Keratinocyte (primary cell): ENCODE results near the gene XCR1. TPM values are rescaled to one million over a fixed set of nuclear protein-coding genes. Genes with fewer than 3 reads are reported as not detected.
"Not testable (repeated sequence)": the region's sequence is repeated elsewhere in the genome, so short reads cannot be mapped to it uniquely, and the experiment has no call there.

ENCODE experiments used
- DNase-seq: peaks from one replicate; pipeline ENCODE4 v3.0.0-alpha.2; 2011; ENCODE audit warnings: low read depth, missing footprints, low spot score
- FAIRE-seq: peaks from 2 replicates; lab custom pipeline; 2011; peaks lifted over from hg19 to GRCh38; lab: Jason Lieb, UNC
- H2AFZ ChIP-seq: 2 replicates; pipeline ENCODE4 v1.6.0; 2012; ENCODE audit warnings: low read length, control low read depth, inconsistent platforms; ENCODE audit not compliant: control insufficient read depth
- H3K27ac ChIP-seq: 2 replicates; pipeline ENCODE4 v1.5.1; 2011; ENCODE audit warnings: low read length; ENCODE audit not compliant: control insufficient read depth, insufficient read depth
- H3K27me3 ChIP-seq: 3 replicates; pipeline ENCODE4 v1.6.0; 2011; ENCODE audit warnings: low read length; ENCODE audit not compliant: control insufficient read depth, insufficient read depth; ENCODE audit errors: extremely low read depth
- H3K36me3 ChIP-seq, 2 experiments: 2 replicates in 1 of 2; 3 replicates in 1 of 2; pipeline ENCODE4 v1.5.1; 2011; ENCODE audit warnings: low read length in 2 of 2, mild to moderate bottlenecking in 1 of 2; ENCODE audit not compliant: control insufficient read depth in 2 of 2, insufficient read depth in 2 of 2; ENCODE audit errors: extremely low read depth in 1 of 2
- H3K4me1 ChIP-seq: 3 replicates; pipeline ENCODE4 v1.5.1; 2011; ENCODE audit warnings: low read length; ENCODE audit not compliant: control insufficient read depth, insufficient read depth; ENCODE audit errors: extremely low read depth
- H3K4me2 ChIP-seq: 3 replicates; pipeline ENCODE4 v1.6.0; 2011; ENCODE audit warnings: low read depth, low read length; ENCODE audit not compliant: control insufficient read depth, insufficient read depth; ENCODE audit errors: extremely low read depth
- H3K4me3 ChIP-seq, 3 experiments: fragments of 200-600 bp in 1 of 3; sonication (generic) in 1 of 3; 2 replicates in 2 of 3; 3 replicates in 1 of 3; pipeline ENCODE4 v1.5.1; 2011 to 2016; ENCODE audit warnings: low read length in 3 of 3, mild to moderate bottlenecking in 3 of 3, control low read depth in 2 of 3, inconsistent platforms in 1 of 3, low read depth in 1 of 3, mixed read lengths in 1 of 3, mixed run types in 1 of 3, moderate library complexity in 1 of 3; ENCODE audit not compliant: control insufficient read depth in 2 of 3, insufficient read depth in 2 of 3; ENCODE audit errors: extremely low read depth in 1 of 3
- H3K79me2 ChIP-seq: 2 replicates; pipeline ENCODE4 v1.6.0; 2012; ENCODE audit warnings: low read length; ENCODE audit not compliant: control insufficient read depth, insufficient read depth
- H3K9ac ChIP-seq: 3 replicates; pipeline ENCODE4 v1.6.0; 2011; ENCODE audit warnings: low read length; ENCODE audit not compliant: control insufficient read depth, insufficient read depth; ENCODE audit errors: extremely low read depth
- H3K9me1 ChIP-seq: 3 replicates; pipeline ENCODE4 v1.6.0; 2011; ENCODE audit warnings: low read length; ENCODE audit not compliant: control insufficient read depth, insufficient read depth; ENCODE audit errors: extremely low read depth
- H3K9me3 ChIP-seq: 2 replicates; pipeline ENCODE4 v1.5.1; 2012; ENCODE audit warnings: low read depth, low read length; ENCODE audit not compliant: control insufficient read depth
- H4K20me1 ChIP-seq: 3 replicates; pipeline ENCODE4 v1.6.0; 2011; ENCODE audit warnings: low read length; ENCODE audit not compliant: control insufficient read depth, insufficient read depth; ENCODE audit errors: extremely low read depth
- EZH2 ChIP-seq: IDR thresholded peaks from one replicate; pipeline ENCODE4 v1.6.1; 2012; ENCODE audit warnings: inconsistent platforms, mild to moderate bottlenecking, low read length, moderate library complexity
- dilution Hi-C: fragments of 300-500 bp; cut with MboI; formaldehyde crosslinking; loops from one replicate; pipeline ENCODE4 v1.7.0; 2020; ENCODE audit warnings: low sequenced_read_pairs; ENCODE audit not compliant: extremely low pct_ligation_motif_present
- polyA plus RNA-seq, 5 experiments: library from polyadenylated mRNA; depleted of rRNA in 3 of 5; stranded (reverse) in 3 of 5; stranded (forward) in 1 of 5; unstranded in 1 of 5; fragments of >200 nt; gene quantifications; 1 replicate in 1 of 5; 2 replicates in 3 of 5; 3 replicates in 1 of 5; pipeline versions ENCODE4 v1.2.1 to v1.2.3, GENCODE V29; 2011 to 2012; ENCODE audit warnings: missing spikeins in 2 of 5, low read depth in 1 of 5, low replicate concordance in 1 of 5
- TF ChIP-seq, protein P1 (sequence below), 3 experiments: IDR thresholded peaks in 1 of 3; conservative IDR thresholded peaks in 1 of 3; optimal IDR thresholded peaks in 1 of 3; 2 replicates in 2 of 3; 3 replicates in 1 of 3; pipeline versions ENCODE3 to v1.5.1; 2011; ENCODE audit warnings: low read length in 3 of 3, mild to moderate bottlenecking in 3 of 3, moderate library complexity in 2 of 3, control low read depth in 1 of 3, inconsistent platforms in 1 of 3; ENCODE audit not compliant: insufficient read depth in 2 of 3; ENCODE audit errors: extremely low read depth in 1 of 3

XCR1 gene
- polyA plus RNA-seq, 1 donor (not counting 4 experiments of a cell fraction or from before 2014, with no cell fraction given) = 0.01 TPM

DNA sequence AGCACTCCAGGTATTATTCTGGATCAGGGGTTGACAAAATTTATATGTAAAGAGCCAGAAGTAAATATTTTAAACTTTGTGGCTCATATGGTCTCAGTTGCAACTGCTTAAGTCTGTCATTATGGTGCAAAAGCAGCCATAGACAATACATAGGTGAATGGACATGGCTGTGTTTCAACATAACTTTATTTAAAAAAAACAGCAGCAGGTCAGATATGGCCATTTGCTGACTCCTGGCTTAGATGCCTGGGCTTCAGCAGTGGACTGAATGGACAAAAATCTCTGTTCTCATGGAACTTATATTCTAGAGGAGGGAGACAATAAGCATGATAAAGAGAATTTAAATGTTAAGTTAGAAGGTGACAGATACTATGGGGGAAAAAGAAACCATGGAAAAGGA lies 20.0 kb downstream of the XCR1 start:
- H3K4me2 ChIP-seq = no peak overlapping the region
- no peak for DNase-seq

GRCh38 chr3:46006238-46007032 lies 20.8 kb downstream of the XCR1 start:
- Histone ChIP-seq H3K27me3 (no peaks in the 10 kb centered on the region), H3K4me1 (no peaks in the 10 kb centered on the region), H3K27ac (no peak overlapping the region), H4K20me1 (no peaks in the 10 kb centered on the region), H3K79me2 (no peaks in the 10 kb centered on the region), H3K4me2 (no peak overlapping the region), H3K36me3 (no peaks in the 10 kb centered on the region), H3K4me3 (no peak overlapping the region), H3K9me3 (no peaks in the 10 kb centered on the region), H3K9me1 (no peaks in the 10 kb centered on the region), H2AFZ (no peak overlapping the region), H3K9ac (no peak overlapping the region)
- DNase-seq (no peak), FAIRE-seq (no peak)
- TF ChIP-seq, protein P1, sequence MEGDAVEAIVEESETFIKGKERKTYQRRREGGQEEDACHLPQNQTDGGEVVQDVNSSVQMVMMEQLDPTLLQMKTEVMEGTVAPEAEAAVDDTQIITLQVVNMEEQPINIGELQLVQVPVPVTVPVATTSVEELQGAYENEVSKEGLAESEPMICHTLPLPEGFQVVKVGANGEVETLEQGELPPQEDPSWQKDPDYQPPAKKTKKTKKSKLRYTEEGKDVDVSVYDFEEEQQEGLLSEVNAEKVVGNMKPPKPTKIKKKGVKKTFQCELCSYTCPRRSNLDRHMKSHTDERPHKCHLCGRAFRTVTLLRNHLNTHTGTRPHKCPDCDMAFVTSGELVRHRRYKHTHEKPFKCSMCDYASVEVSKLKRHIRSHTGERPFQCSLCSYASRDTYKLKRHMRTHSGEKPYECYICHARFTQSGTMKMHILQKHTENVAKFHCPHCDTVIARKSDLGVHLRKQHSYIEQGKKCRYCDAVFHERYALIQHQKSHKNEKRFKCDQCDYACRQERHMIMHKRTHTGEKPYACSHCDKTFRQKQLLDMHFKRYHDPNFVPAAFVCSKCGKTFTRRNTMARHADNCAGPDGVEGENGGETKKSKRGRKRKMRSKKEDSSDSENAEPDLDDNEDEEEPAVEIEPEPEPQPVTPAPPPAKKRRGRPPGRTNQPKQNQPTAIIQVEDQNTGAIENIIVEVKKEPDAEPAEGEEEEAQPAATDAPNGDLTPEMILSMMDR (optimal IDR thresholded peaks at IDR 0.05 in 1 of 3, IDR thresholded peaks at IDR 0.05 in 1 of 3, conservative IDR thresholded peaks at IDR 0.05 in 1 of 3; ENCODE audit: extremely low read depth in 1 of 3, insufficient read depth in 2 of 3, low read length in 3 of 3) = no peak
- dilution Hi-C loops = no loop called here

More for the DNA sequence above, 20.0 kb downstream of the XCR1 start:
- no peaks in the 10 kb centered on the region for H3K9me3 ChIP-seq
- dilution Hi-C loops = no loop called here
- H3K79me2 ChIP-seq = no peaks in the 10 kb centered on the region
- H2AFZ ChIP-seq = no peak overlapping the region
- H4K20me1 ChIP-seq = no peaks in the 10 kb centered on the region
- FAIRE-seq = no peak
- H3K4me3 ChIP-seq = no peak overlapping the region
- H3K27me3 ChIP-seq = no peaks in the 10 kb centered on the region
- TF ChIP-seq EZH2 = no peak
- TF ChIP-seq, protein P1 (optimal IDR thresholded peaks at IDR 0.05 in 1 of 3, IDR thresholded peaks at IDR 0.05 in 1 of 3, conservative IDR thresholded peaks at IDR 0.05 in 1 of 3; ENCODE audit: extremely low read depth in 1 of 3, insufficient read depth in 2 of 3, low read length in 3 of 3) = no peak
- H3K4me1 ChIP-seq = no peaks in the 10 kb centered on the region
- no peak overlapping the region for H3K9ac ChIP-seq
- no peaks in the 10 kb centered on the region for H3K36me3 ChIP-seq
- no peaks in the 10 kb centered on the region for H3K9me1 ChIP-seq
- H3K27ac ChIP-seq = no peak overlapping the region

DNA sequence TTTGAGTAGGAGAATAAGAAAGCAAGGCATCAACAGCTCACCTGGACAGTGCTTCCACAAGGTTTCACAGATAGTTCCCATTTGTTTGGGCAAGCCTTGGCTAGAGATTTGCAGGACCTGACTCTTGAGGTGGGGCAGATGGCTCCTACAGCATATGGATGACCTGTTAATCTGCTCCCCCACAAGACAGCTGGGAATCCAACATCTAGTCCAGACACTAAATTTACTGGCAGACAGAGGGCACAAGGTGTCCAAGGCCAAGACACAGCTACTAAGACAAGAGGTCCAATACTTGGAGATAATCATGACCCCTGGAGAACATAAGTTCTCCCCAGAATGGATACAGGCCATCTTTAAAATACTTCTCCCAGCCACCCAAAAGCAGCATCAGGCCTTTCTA lies 23.6 kb downstream of the XCR1 start:
- H2AFZ ChIP-seq, H3K4me2 ChIP-seq, H3K9ac ChIP-seq, H3K27ac ChIP-seq, H3K9me3 ChIP-seq, DNase-seq, H3K4me3 ChIP-seq, H3K79me2 ChIP-seq, H3K27me3 ChIP-seq, H3K4me1 ChIP-seq, FAIRE-seq, H3K36me3 ChIP-seq, H4K20me1 ChIP-seq, H3K9me1 ChIP-seq, dilution Hi-C loops: not testable (repeated sequence)
